ENCODE measurements around the gene TTL. TPM values are rescaled to one million over a fixed set of nuclear protein-coding genes. Genes with fewer than 3 reads are reported as not detected.
A peak's percentile ranks its signal among the peaks of the same experiment; 100 is the strongest.

Gene TTL
- total RNA-seq, 1 donor = 63.9 TPM

DNA sequence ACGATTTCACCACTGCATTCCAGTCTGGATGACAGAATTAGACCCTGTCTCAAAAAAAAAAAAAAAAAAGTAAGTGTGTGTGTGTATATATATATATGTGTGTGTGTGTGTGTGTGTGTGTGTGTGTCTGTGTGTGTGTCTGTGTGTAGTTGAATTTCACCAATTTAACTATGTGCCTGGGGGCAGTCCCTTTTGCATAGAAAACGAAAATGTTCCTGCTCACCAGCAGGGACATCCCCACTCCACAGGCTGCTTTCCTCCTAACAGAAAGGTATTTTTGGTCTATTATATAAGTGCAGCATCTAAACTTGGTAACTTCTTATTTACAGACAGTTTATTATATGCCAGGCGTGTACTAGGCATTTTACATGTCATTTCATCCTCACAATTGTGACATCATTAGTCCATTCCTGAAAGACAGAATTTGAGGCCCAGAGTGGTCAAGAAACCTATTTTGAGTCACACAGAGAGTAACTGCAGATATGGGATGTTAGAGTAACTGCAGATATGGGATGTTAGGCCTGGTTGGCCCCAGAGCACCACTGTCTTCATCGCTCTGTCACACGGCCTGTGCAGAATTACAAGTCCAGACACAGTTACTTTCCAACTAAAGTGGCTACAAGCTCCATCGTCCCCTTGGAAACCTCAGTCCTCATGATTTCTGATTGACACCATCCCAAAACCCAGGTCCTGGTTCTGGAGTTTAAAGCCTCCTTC, 9.3 kb upstream of the TTL start:
- no peak for DNase-seq (ENCODE audit: low read depth)
- TF ChIP-seq CTCF (IDR thresholded peaks at IDR 0.05; ENCODE audit: insufficient read depth, low read depth, low read length) = no peak
- H3K4me3 ChIP-seq (ENCODE audit: low read depth, low read length) = no peak overlapping the region

DNA sequence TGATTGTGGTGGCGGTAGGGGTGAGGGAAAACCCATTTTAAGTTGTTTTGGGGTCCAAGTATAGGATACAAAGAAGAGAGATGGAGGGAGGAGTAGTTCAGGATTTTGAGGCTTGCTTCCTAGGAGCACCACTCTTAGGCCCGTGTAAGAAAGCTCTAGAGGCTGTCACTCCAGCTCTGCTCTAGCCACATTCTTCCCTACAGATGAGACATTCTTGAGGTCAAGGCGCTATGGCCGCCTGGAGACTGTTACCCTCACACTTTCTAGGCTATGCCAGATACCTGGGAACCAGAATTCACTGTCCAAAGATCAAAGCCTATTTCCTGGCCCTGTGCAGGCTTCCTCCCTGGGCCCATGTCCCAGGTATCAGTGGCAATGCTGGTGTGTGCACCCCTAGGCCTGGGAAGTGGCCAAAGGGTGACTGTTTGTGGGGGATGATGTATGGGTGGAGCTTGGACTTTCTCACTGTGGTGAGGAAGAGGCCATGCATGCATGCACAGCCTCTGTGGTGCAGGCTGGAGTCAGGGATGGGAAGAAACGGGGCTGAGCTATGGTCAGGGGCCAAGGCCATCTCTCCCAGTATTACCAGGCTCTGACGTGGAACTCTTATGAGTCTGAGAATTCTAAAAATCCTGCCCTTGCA, 7.0 kb upstream of the TTL start:
- TF ChIP-seq CTCF (IDR thresholded peaks at IDR 0.05; ENCODE audit: insufficient read depth, low read depth, low read length) = no peak
- H3K4me3 ChIP-seq (ENCODE audit: low read depth, low read length) = no peak overlapping the region
- no peak for DNase-seq (ENCODE audit: low read depth)

DNA sequence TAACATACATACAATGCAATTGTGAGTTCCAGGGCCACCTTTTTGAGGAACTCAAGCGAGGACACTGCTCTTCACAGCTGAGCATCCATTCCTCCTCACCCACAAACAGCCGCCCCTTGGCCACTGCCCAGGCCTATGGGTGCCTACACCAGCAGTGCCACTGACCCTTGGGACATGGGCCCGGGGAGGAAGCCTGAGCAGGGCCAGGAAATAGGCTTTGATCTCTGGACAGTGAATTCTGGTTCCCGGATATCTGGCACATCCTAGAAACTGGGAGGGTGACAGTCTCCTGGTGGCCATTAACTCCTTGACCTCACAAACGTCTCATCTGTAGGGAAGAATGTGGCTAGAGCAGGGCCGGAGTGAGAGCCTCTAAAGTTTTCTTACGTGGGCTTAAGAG, 5.5 kb upstream of the TTL start:
- H3K4me3 ChIP-seq (ENCODE audit: low read depth, low read length) = no peak overlapping the region
- DNase-seq (ENCODE audit: low read depth) = no peak
- no peak for TF ChIP-seq CTCF (IDR thresholded peaks at IDR 0.05; ENCODE audit: insufficient read depth, low read depth, low read length)

DNA sequence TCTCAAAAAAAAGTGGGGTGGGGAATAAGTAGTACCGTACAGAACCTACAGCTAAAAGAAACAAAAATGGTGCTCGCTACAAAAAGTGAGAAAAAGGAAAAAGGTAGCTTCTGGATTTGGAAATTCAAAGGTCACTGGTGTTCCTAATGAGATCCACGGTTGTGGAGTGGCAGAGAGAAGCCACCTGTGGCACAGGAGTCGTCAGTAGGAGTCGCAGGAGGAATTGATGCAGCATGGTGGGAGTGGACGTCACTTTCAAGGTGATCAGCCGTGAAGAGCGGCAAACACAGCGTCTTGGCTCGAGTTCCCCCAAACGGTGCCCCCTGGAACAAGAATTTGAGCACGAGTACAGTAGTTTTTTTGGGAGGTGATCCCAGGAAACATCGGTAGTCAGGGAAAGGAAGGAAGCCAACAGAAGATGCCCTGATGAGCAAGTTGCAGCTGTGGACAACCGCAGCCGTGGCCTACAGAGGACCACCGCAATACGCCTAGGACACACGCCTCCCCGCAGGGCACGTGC, 1.4 kb upstream of the TTL start:
- no peak for TF ChIP-seq CTCF (IDR thresholded peaks at IDR 0.05; ENCODE audit: insufficient read depth, low read depth, low read length)
- no peak for DNase-seq (ENCODE audit: low read depth)
- H3K4me3 ChIP-seq (ENCODE audit: low read depth, low read length) = peak overlapping the region; percentile 77

GRCh38 chr2:112481050-112481527, 867 bp upstream of the TTL start:
- peak overlapping the region; percentile 77 for H3K4me3 ChIP-seq (ENCODE audit: low read depth, low read length)
- peak; percentile 87 for TF ChIP-seq CTCF (IDR thresholded peaks at IDR 0.05; ENCODE audit: insufficient read depth, low read depth, low read length)
- DNase-seq (ENCODE audit: low read depth) = peak; percentile 83

DNA sequence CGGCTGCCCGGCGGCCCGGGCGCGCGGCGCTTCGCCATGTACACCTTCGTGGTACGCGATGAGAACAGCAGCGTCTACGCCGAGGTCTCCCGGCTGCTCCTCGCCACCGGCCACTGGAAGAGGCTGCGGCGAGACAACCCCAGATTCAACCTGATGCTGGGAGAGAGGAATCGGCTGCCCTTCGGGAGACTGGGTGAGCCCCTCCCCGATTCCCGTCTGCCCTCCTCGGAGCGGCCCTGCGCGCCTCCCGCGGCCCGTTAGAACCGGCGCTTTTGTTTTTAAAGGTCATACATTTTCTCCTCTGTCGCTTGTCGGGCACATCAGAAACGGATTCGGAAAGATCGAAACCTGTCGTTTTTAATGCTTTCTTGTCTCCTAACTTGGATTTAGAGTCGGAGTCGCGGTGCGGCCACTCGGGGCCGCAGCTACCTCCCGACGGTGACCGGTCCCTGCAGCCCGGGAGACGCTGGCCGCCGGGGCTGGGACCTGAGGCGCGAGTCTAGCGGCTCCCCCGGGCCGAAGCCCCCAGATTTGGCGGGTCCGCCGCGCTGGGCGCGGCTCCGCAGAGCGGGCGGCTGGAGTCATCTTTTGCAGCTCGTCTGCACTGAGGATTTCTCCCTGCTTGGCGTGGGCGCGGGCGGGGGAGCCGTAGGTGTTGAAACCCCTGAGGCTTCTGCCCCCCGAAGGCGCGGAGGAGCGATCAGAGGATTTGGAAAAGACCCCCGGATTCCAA, 519 bp downstream of the TTL start:
- TF ChIP-seq CTCF (IDR thresholded peaks at IDR 0.05; ENCODE audit: insufficient read depth, low read depth, low read length) = no peak
- peak overlapping the region; percentile 86 for H3K4me3 ChIP-seq (ENCODE audit: low read depth, low read length)
- DNase-seq (ENCODE audit: low read depth) = peak; percentile 60
